Activated CD8-positive, alpha-beta T cell treated with anti-CD3 and anti-CD28 coated beads, Interleukin-2, amount 10 ng/mL, durations not matched to agents 7 days and 5 days (primary cell): Measurements from ENCODE around the gene FARP1. TPM values are rescaled to one million over a fixed set of nuclear protein-coding genes. Genes with fewer than 3 reads are reported as not detected.

Source experiments
- ATAC-seq: fragments of 150-1000 bp; cut with Tn5 transposase; one replicate; pipeline ENCODE4 v1.10.0; 2021; ENCODE audit warnings: moderate library complexity
- CTCF ChIA-PET: fragments of 350-600 bp; sonication (Branson Sonifier 250); formaldehyde crosslinking; loops from one replicate; lab custom pipeline; 2021; ENCODE audit warnings: antibody characterized with exemption; lab: Charles Lee
- POLR2A ChIA-PET: fragments of 350-600 bp; sonication (Branson Sonifier 250); formaldehyde crosslinking; loops from one replicate; lab custom pipeline; 2021; ENCODE audit warnings: antibody characterized with exemption; lab: Charles Lee
- DNase-seq: peaks from one replicate; pipeline ENCODE4 v3.0.0-alpha.2; 2020
- H3K27ac Mint-ChIP-seq: one replicate; pipeline ENCODE4 v1.8.0; 2021; ENCODE audit warnings: mild to moderate bottlenecking, mixed read lengths
- H3K27me3 Mint-ChIP-seq: one replicate; pipeline ENCODE4 v1.8.0; 2021; ENCODE audit warnings: low read depth, mixed read lengths
- H3K36me3 Mint-ChIP-seq: one replicate; pipeline ENCODE4 v1.8.0; 2021; ENCODE audit warnings: low read depth, mixed read lengths
- H3K4me1 Mint-ChIP-seq: one replicate; pipeline ENCODE4 v1.8.0; 2021; ENCODE audit warnings: low read depth, mixed read lengths
- H3K4me3 Mint-ChIP-seq: one replicate; pipeline ENCODE4 v1.8.0; 2021; ENCODE audit warnings: mild to moderate bottlenecking, mixed read lengths
- H3K9me3 Mint-ChIP-seq: one replicate; pipeline ENCODE4 v1.8.0; 2022; ENCODE audit warnings: mixed read lengths; ENCODE audit not compliant: insufficient read depth
- total RNA-seq, 2 experiments: library from RNA; stranded (reverse); gene quantifications; one replicate each; pipeline ENCODE4 v1.2.3, GENCODE V29; 2021

The FARP1 gene
- total RNA-seq, 2 experiments from 2014 or later = 1.1 to 1.2 TPM

DNA sequence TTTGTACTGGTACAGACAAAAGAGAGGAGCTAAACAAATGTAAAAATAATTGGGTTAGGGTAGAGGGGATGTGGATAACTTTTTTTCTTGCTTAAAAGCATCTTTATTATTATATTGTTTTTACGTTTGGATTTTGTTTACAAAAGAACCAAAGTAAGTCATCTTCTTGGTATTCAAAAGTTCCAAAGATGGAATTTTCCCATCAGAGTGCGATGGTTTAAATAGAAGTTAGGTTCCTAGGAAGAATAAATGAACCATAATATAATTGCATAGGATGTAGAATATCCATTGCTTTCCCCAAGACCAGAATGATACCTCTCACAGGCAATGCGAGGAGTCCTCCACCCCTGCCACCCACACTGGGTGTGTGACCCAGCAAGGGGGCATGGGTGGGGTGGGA is 133.6 kb downstream of the FARP1 start:
- no peak for DNase-seq
- Mint-ChIP-seq H3K27me3 (peaks cover 5% of the 10 kb centered on the region), H3K4me1 (peaks cover 9% of the 10 kb centered on the region)

DNA sequence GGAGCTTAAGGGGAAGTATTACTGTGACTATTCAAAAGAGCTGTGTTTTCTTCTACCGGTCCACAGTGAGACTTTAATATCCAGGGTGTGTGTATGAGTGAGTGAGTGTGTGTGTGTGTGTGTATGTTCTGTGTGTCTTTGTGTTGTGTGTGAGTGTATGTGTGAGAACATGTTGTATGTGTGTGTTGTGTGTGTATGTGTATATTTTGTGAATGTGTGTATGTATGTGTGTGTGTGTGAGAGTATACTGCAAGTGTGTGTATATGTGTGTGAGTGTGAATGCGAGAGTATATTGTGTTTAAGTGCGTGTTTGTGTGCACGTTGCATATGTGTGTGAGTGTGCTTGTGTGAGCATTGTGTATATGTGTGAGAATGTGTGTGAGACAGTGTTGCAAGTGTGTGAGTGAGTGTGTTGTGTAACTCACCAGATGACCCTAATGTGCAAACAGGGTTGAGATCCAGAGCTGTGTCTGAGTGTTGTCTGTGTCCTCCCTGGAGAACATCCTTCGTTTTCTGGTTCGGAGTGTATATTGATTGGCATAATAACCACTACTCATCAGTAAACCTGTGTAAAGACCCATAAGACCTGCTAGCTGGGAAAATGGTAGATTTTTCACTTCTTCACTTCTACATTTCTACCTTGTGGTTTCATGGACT is 135.3 kb downstream of the FARP1 start:
- peaks cover 9% of the 10 kb centered on the region for H3K4me1 Mint-ChIP-seq
- DNase-seq = no peak
- ChIA-PET CTCF (interaction anchor here (1.1 kb wide), 1 partner anchor 32 kb away, joined by 3 read pairs; no protein-coding TSS in a partner anchor), POLR2A (no interaction called here)
- H3K27me3 Mint-ChIP-seq = peaks cover 5% of the 10 kb centered on the region
- no peaks in the 10 kb centered on the region for H3K9me3 Mint-ChIP-seq
- no peak overlapping the region for H3K4me3 Mint-ChIP-seq
- H3K36me3 Mint-ChIP-seq = no peaks in the 10 kb centered on the region
- no peak overlapping the region for H3K27ac Mint-ChIP-seq
- no peak for ATAC-seq

More for the DNA sequence above, 133.6 kb downstream of the FARP1 start:
- no peak for ATAC-seq
- Mint-ChIP-seq H3K36me3 (no peaks in the 10 kb centered on the region), H3K9me3 (no peaks in the 10 kb centered on the region), H3K4me3 (no peak overlapping the region), H3K27ac (no peak overlapping the region)
- ChIA-PET POLR2A (no interaction called here), CTCF (no interaction called here)

DNA sequence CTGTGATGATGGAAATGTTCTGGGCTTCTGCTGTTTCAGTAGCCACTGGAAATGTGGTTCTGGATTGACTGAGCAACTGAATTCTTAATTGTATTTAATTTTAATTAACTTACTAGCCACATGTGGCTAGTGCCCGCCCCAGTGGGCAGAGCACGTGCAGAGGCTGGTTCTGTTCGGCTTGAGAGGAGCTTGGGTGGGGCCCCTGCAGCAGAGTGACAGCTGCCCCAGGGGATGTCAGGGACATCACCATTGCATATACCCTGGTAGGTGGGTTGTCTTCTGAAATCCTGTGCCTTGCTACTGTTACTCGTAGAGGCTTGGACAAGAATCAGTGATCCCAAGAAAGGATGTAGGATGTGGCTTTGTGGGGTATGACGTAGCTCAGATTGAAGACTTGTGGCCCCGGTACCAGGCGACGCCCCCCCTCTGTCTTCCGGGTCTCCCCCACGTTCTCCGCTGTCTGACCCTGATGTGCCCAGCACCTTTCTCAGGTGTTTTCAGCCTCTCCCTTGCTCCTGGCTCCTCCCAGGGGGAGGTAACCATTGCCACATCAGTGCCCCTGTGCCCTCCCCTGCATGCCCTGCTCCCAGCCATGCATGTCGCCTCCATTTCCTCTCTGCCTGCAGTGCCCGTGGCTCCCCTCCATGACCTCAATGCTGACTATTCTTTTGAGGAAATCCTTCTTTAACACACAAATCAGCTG is 136.7 kb downstream of the FARP1 start:
- Mint-ChIP-seq H3K36me3 (no peaks in the 10 kb centered on the region), H3K9me3 (no peaks in the 10 kb centered on the region), H3K27ac (peak overlapping the region; percentile 42), H3K4me1 (peaks cover 9% of the 10 kb centered on the region), H3K4me3 (peak overlapping the region; percentile 29), H3K27me3 (peaks cover 5% of the 10 kb centered on the region)
- DNase-seq (peak; percentile 42), ATAC-seq (peak; percentile 53)
- ChIA-PET CTCF (no interaction called here), POLR2A (no interaction called here)

DNA sequence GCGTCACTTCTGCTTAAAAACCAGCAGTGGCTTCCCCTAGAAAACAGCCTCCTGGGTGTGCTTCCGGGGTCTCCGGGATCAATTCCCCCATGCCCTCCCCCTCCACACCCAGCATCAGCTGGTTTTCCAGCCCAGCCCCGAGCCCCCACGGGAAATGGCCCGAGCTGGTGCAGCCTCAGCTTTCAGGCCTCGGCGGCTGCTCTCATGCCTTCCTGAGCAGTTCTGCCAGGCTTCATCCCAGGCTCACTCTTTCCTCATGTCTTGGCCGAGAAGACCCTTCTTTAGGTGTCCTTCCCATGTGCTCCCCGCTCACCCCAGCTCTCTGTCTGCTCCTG is 137.2 kb downstream of the FARP1 start:
- peaks cover 9% of the 10 kb centered on the region for H3K4me1 Mint-ChIP-seq
- no peak overlapping the region for H3K4me3 Mint-ChIP-seq
- ChIA-PET CTCF (no interaction called here), POLR2A (no interaction called here)
- ATAC-seq (no peak), DNase-seq (no peak)
- H3K36me3 Mint-ChIP-seq = no peaks in the 10 kb centered on the region
- H3K9me3 Mint-ChIP-seq = no peaks in the 10 kb centered on the region
- peaks cover 5% of the 10 kb centered on the region for H3K27me3 Mint-ChIP-seq
- no peak overlapping the region for H3K27ac Mint-ChIP-seq

DNA sequence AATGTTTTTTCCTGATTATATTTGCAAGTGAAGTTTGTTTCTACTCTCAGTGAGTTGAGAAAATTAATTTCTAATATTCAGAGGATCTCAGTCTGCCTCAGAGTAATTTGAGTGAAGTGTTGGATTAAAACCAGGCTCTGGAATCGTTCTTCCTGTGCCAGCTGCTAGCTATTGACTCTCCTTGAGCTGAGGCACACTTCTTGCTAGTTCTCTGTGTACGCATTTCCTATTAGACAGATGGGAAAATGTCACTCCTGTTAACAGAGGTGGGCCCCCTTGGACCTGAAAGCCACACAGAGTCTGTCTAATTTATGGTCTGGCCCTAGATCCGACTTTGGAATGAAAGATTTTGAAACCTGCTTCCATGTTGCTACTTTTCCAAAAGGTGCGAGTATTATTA is 141.8 kb downstream of the FARP1 start:
- H3K36me3 Mint-ChIP-seq = no peaks in the 10 kb centered on the region
- H3K4me1 Mint-ChIP-seq = peaks cover 8% of the 10 kb centered on the region
- ChIA-PET POLR2A (no interaction called here), CTCF (interaction anchor here (0.7 kb wide), 1 partner anchor 60 kb away, joined by 3 read pairs; no protein-coding TSS in a partner anchor)
- no peak overlapping the region for H3K4me3 Mint-ChIP-seq
- H3K27me3 Mint-ChIP-seq = peaks cover 2% of the 10 kb centered on the region
- H3K9me3 Mint-ChIP-seq = no peaks in the 10 kb centered on the region
- H3K27ac Mint-ChIP-seq = no peak overlapping the region
- DNase-seq (no peak), ATAC-seq (no peak)

DNA sequence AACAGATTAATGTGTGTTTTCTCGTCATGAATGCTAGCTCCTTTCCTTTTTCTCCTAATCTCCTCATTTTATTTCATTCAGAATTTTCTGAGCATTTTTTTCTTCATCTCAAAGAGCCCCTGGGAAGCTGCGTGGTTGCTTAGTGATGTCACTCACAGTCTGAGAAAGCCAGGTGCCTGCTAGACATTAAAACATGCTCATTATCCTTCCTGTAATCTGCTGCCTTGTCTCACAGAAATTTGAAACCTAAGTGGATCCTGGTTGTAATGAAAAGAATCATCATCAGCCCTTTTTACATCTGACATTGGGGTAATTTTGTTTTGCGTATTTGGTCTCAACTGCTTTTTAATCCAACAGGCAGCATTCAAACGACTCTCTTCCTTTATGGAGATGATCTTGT is 142.4 kb downstream of the FARP1 start:
- ATAC-seq = no peak
- DNase-seq = no peak
- Mint-ChIP-seq H3K27me3 (no peaks in the 10 kb centered on the region), H3K4me1 (peaks cover 2% of the 10 kb centered on the region), H3K36me3 (no peaks in the 10 kb centered on the region), H3K27ac (no peak overlapping the region), H3K9me3 (no peaks in the 10 kb centered on the region), H3K4me3 (no peak overlapping the region)
- CTCF ChIA-PET = interaction anchor here (0.7 kb wide), 1 partner anchor 60 kb away, joined by 3 read pairs; no protein-coding TSS in a partner anchor
- POLR2A ChIA-PET = no interaction called here

DNA sequence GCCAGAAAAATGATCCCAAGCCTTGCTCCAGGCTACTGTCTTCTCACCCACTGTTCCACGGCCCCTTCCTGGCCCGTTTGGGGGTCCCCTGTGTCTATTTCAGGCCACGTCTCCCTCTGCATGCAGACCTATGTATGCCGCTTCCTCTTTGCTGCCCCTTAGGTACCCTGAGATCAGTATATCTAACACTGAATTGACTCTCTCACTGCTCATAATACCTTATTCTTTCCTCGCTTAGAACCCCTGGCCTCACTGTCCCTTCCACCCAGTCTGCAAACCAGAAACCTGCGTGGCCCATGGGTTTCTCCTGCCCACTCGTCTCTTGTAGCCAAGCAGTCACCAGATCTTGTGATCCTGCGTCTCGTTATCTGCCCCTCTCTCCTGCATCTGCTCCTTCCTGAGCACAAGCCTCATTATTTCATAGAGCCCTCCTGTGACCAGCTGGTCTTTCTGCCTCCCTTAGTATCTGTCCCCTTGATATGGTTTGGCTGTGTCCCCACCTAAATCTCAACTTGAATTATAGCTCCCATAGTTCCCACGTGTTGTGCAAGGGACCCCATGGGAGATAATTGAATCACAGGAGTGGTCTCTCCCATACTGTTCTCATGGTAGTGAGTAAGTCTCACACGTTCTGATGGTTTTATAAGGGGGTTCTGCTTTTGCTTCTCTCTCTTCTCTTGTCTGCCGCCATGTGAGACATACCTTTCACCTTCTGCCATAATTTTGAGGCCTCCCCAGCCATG is 143.1 kb downstream of the FARP1 start:
- ATAC-seq = no peak
- Mint-ChIP-seq H3K36me3 (no peaks in the 10 kb centered on the region), H3K9me3 (no peaks in the 10 kb centered on the region), H3K27ac (no peak overlapping the region), H3K4me1 (no peaks in the 10 kb centered on the region), H3K4me3 (no peak overlapping the region), H3K27me3 (no peaks in the 10 kb centered on the region)
- DNase-seq = no peak
- CTCF ChIA-PET = no interaction called here
- POLR2A ChIA-PET = no interaction called here

- H3K27me3 Mint-ChIP-seq = no peaks in the 10 kb centered on the region
- H3K4me1 Mint-ChIP-seq = no peaks in the 10 kb centered on the region
- no peak overlapping the region for H3K4me3 Mint-ChIP-seq
- CTCF ChIA-PET = no interaction called here
- H3K27ac Mint-ChIP-seq = no peak overlapping the region
- no peaks in the 10 kb centered on the region for H3K9me3 Mint-ChIP-seq
- no peak for ATAC-seq
- DNase-seq = no peak
- POLR2A ChIA-PET = no interaction called here
- H3K36me3 Mint-ChIP-seq = no peaks in the 10 kb centered on the region
Observed at GRCh38 chr13:98286799-98287198, 143.9 kb downstream of the FARP1 start.

DNA sequence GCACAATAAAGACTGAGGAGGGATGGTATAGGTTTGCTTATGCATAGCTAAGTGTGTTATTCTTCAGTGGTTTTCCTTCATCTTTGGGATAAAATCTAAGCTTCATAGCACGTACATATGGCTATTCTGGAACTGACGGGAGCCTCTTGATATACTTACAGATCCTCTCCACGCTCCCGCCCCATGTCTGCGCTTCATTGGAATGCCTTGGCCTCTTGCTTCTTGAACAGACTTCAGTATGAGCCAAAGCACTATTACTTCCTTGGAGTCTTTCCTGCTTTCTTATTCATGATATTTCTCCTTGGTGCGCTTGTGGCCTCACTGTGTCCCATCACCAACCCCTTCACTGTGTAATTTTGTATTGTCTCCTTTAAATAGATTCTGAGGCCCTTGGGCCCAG is 145.3 kb downstream of the FARP1 start:
- Mint-ChIP-seq H3K4me1 (no peaks in the 10 kb centered on the region), H3K27ac (no peak overlapping the region), H3K36me3 (no peaks in the 10 kb centered on the region), H3K27me3 (no peaks in the 10 kb centered on the region), H3K9me3 (no peaks in the 10 kb centered on the region), H3K4me3 (no peak overlapping the region)
- ChIA-PET CTCF (no interaction called here), POLR2A (no interaction called here)
- DNase-seq = no peak
- no peak for ATAC-seq

DNA sequence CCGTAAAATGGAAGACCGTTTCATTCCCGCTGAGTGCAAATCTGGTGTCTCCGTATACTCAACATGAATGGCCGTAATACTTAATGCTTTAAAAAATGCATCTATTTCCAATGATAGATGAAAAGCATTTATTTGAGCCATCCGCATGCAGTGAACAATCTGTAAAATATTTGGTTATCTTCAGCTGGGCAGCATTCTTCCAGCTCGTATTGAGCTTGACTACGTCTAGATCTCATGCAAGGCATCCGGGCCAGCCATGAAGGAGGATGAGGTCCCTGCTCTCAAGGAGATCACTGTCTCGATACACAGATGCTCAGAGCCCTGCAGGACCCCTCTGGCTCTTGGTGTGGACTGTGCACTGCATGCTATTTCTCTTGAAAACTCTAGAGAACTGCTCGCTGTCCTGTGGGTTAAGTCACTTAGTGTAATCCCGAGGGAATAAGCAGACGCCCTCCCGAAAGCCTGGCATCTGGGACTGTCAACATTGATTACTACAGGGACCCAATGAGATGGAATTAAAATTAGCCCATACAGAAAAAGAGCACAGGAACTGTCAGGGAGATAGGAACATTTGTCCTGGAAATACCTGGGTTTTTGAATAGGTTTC is 146.5 kb downstream of the FARP1 start:
- POLR2A ChIA-PET = no interaction called here
- no peak overlapping the region for H3K27ac Mint-ChIP-seq
- no peaks in the 10 kb centered on the region for H3K9me3 Mint-ChIP-seq
- no peak overlapping the region for H3K4me3 Mint-ChIP-seq
- ATAC-seq (no peak), DNase-seq (no peak)
- H3K4me1 Mint-ChIP-seq = no peaks in the 10 kb centered on the region
- CTCF ChIA-PET = no interaction called here
- H3K27me3 Mint-ChIP-seq = peaks cover 2% of the 10 kb centered on the region
- no peaks in the 10 kb centered on the region for H3K36me3 Mint-ChIP-seq

DNA sequence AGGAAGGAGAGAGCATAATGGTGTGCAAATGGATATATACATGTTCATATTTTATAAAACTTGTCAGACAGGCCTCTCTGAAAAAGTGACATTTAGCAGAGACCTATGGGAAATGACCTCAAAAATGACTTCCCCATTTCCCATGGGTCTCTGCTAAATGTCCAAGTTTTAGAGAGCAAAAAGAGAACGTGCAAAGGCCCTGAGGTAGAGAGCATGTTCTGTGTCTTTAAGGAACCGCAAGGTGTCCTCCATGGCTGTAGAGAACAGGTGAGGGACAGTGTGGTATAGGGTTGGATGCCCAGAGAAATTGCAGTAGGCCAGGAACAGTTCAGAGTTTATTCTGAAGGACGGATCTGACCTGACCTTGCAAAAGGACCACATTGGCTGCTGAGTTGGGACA is 147.4 kb downstream of the FARP1 start:
- no peaks in the 10 kb centered on the region for H3K36me3 Mint-ChIP-seq
- CTCF ChIA-PET = no interaction called here
- H3K27ac Mint-ChIP-seq = no peak overlapping the region

GRCh38 chr13:98291658-98292057 is 148.8 kb downstream of the FARP1 start:
- H3K27me3 Mint-ChIP-seq = peaks cover 2% of the 10 kb centered on the region
- POLR2A ChIA-PET = no interaction called here
- H3K27ac Mint-ChIP-seq = no peak overlapping the region
- no peaks in the 10 kb centered on the region for H3K36me3 Mint-ChIP-seq
- no peak for DNase-seq
- H3K4me3 Mint-ChIP-seq = no peak overlapping the region
- CTCF ChIA-PET = no interaction called here
- ATAC-seq = no peak
- H3K4me1 Mint-ChIP-seq = no peaks in the 10 kb centered on the region
- no peaks in the 10 kb centered on the region for H3K9me3 Mint-ChIP-seq

More for the DNA sequence above, 147.4 kb downstream of the FARP1 start:
- Mint-ChIP-seq H3K4me3 (no peak overlapping the region), H3K9me3 (no peaks in the 10 kb centered on the region), H3K4me1 (no peaks in the 10 kb centered on the region), H3K27me3 (peaks cover 2% of the 10 kb centered on the region)
- ATAC-seq = no peak
- no peak for DNase-seq
- POLR2A ChIA-PET = no interaction called here
